DOHH2 (cell line): Measurements from ENCODE around the gene OR52E6.

Experiments
- H3F3A ChIP-seq: fragments of 200-600 bp; sonication (generic), shearing (Covaris generic); 2 replicates; pipeline ENCODE4 v1.6.0; 2016; ENCODE audit warnings: antibody characterized with exemption, mild to moderate bottlenecking; ENCODE audit not compliant: control insufficient read depth, insufficient read depth
- H3K27ac ChIP-seq: fragments of 200-600 bp; sonication (generic); 2 replicates; pipeline ENCODE4 v1.5.1; 2014; ENCODE audit warnings: low read depth, mild to moderate bottlenecking, low read length, moderate library complexity
- H3K27me3 ChIP-seq: fragments of 200-600 bp; sonication (generic); 2 replicates; pipeline ENCODE4 v1.6.1; 2014; ENCODE audit warnings: mild to moderate bottlenecking, low read length, mixed read lengths; ENCODE audit not compliant: control insufficient read depth
- H3K36me3 ChIP-seq: fragments of 200-600 bp; sonication (generic); 2 replicates; pipeline ENCODE4 v1.6.1; 2014; ENCODE audit warnings: mild to moderate bottlenecking, low read length, moderate library complexity, mixed read lengths; ENCODE audit not compliant: control insufficient read depth
- H3K4me1 ChIP-seq: fragments of 200-600 bp; sonication (generic); 2 replicates; pipeline ENCODE4 v1.6.1; 2014; ENCODE audit warnings: mild to moderate bottlenecking, low read length, mixed read lengths; ENCODE audit not compliant: control insufficient read depth
- H3K4me2 ChIP-seq: fragments of 200-600 bp; sonication (generic); 2 replicates; pipeline ENCODE4 v1.6.0; 2014; ENCODE audit warnings: mild to moderate bottlenecking, low read length, moderate library complexity
- H3K4me3 ChIP-seq: fragments of 200-600 bp; sonication (generic); 2 replicates; pipeline ENCODE4 v1.5.1; 2014; ENCODE audit warnings: mild to moderate bottlenecking, low read length, mixed read lengths
- H3K79me2 ChIP-seq: fragments of 200-600 bp; sonication (generic); 2 replicates; pipeline ENCODE4 v1.6.1; 2014; ENCODE audit warnings: mild to moderate bottlenecking, low read length, mixed read lengths; ENCODE audit not compliant: control insufficient read depth
- H3K9me2 ChIP-seq: fragments of 200-600 bp; sonication (generic); replicated peaks from 2 replicates; pipeline ENCODE4 v1.6.1; 2014; ENCODE audit warnings: mild to moderate bottlenecking, low read length, mixed read lengths; ENCODE audit not compliant: control insufficient read depth
- H3K9me3 ChIP-seq: fragments of 200-600 bp; sonication (generic); 2 replicates; pipeline ENCODE4 v1.6.1; 2014; ENCODE audit warnings: antibody characterized with exemption, low read length, mixed read lengths; ENCODE audit not compliant: control insufficient read depth, insufficient read depth
- H4K20me1 ChIP-seq: fragments of 200-600 bp; sonication (generic); 2 replicates; pipeline ENCODE4 v1.6.0; 2014; ENCODE audit warnings: low read depth, mild to moderate bottlenecking, antibody characterized with exemption, low read length, moderate library complexity; ENCODE audit not compliant: control insufficient read depth, insufficient read depth
- EZH2phosphoT487 ChIP-seq: fragments of 200-600 bp; sonication (generic); IDR thresholded peaks from 2 replicates; pipeline ENCODE4 v1.6.1; 2017; ENCODE audit warnings: borderline replicate concordance, mild to moderate bottlenecking, antibody characterized with exemption, low read length, moderate library complexity, mixed read lengths
- TF ChIP-seq, protein P1 (sequence below): fragments of 200-600 bp; sonication (generic); IDR thresholded peaks from one replicate; pipeline ENCODE4 v1.5.1; 2014; ENCODE audit warnings: antibody characterized with exemption, mild to moderate bottlenecking, low read depth, low read length; ENCODE audit not compliant: poor library complexity, severe bottlenecking

The OR52E6 gene

GRCh38 chr11:5847711-5848110 is 6.0 kb upstream of the OR52E6 start:
- H4K20me1 ChIP-seq: no peaks in the 10 kb centered on the region
- no peaks in the 10 kb centered on the region for H3K36me3 ChIP-seq
- H3K9me2 ChIP-seq: no peaks in the 10 kb centered on the region; the same call in 1 of the 2 replicates
- H3K27ac ChIP-seq: no peak overlapping the region
- H3F3A ChIP-seq: no peaks in the 10 kb centered on the region
- no peak overlapping the region for H3K4me2 ChIP-seq
- no peaks in the 10 kb centered on the region for H3K27me3 ChIP-seq
- H3K9me3 ChIP-seq: no peaks in the 10 kb centered on the region
- TF ChIP-seq, protein P1, sequence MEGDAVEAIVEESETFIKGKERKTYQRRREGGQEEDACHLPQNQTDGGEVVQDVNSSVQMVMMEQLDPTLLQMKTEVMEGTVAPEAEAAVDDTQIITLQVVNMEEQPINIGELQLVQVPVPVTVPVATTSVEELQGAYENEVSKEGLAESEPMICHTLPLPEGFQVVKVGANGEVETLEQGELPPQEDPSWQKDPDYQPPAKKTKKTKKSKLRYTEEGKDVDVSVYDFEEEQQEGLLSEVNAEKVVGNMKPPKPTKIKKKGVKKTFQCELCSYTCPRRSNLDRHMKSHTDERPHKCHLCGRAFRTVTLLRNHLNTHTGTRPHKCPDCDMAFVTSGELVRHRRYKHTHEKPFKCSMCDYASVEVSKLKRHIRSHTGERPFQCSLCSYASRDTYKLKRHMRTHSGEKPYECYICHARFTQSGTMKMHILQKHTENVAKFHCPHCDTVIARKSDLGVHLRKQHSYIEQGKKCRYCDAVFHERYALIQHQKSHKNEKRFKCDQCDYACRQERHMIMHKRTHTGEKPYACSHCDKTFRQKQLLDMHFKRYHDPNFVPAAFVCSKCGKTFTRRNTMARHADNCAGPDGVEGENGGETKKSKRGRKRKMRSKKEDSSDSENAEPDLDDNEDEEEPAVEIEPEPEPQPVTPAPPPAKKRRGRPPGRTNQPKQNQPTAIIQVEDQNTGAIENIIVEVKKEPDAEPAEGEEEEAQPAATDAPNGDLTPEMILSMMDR: no peak
- TF ChIP-seq EZH2phosphoT487: no peak
- no peaks in the 10 kb centered on the region for H3K79me2 ChIP-seq
- no peaks in the 10 kb centered on the region for H3K4me1 ChIP-seq
- no peak overlapping the region for H3K4me3 ChIP-seq

GRCh38 chr11:5846701-5847100 is 5.0 kb upstream of the OR52E6 start:
- H4K20me1 ChIP-seq: no peaks in the 10 kb centered on the region
- H3K4me1 ChIP-seq: no peaks in the 10 kb centered on the region
- H3F3A ChIP-seq: no peaks in the 10 kb centered on the region
- H3K9me3 ChIP-seq: no peaks in the 10 kb centered on the region
- H3K27me3 ChIP-seq: no peaks in the 10 kb centered on the region
- H3K79me2 ChIP-seq: no peaks in the 10 kb centered on the region
- H3K27ac ChIP-seq: no peak overlapping the region
- no peak overlapping the region for H3K4me2 ChIP-seq
- H3K36me3 ChIP-seq: no peaks in the 10 kb centered on the region
- no peak overlapping the region for H3K4me3 ChIP-seq
- H3K9me2 ChIP-seq: no peaks in the 10 kb centered on the region; the same call in 1 of the 2 replicates
- TF ChIP-seq, protein P1: no peak
- no peak for TF ChIP-seq EZH2phosphoT487

DNA sequence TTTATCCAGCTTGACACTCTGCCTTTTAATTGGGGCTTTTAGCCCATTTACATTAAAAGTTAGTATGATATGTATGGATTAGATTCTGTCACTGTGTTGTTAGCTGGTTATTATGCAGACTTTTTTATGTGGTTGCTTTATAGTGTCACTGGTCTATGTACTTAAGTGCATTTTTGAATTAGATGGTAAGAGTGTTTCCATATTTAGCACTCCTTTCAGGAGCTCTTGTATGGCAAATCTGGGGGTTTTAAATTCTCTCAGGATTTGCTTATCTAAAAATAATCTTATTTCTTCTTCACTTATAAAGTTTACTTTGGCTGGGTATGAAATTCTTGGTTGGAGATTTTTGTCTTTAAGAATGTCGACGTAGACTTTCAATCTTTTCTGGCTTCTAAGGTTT is 4.0 kb downstream of the OR52E6 start:
- no peaks in the 10 kb centered on the region for H3K9me3 ChIP-seq
- no peak overlapping the region for H3K27ac ChIP-seq
- no peaks in the 10 kb centered on the region; the same call in 1 of the 2 replicates for H3K9me2 ChIP-seq
- H3K4me1 ChIP-seq: no peaks in the 10 kb centered on the region
- no peaks in the 10 kb centered on the region for H3K27me3 ChIP-seq
- H3K79me2 ChIP-seq: no peaks in the 10 kb centered on the region
- no peaks in the 10 kb centered on the region for H3K36me3 ChIP-seq
- no peaks in the 10 kb centered on the region for H3F3A ChIP-seq
- no peak overlapping the region for H3K4me2 ChIP-seq
- H3K4me3 ChIP-seq: no peak overlapping the region
- no peak for TF ChIP-seq EZH2phosphoT487
- TF ChIP-seq, protein P1: no peak
- H4K20me1 ChIP-seq: no peaks in the 10 kb centered on the region

DNA sequence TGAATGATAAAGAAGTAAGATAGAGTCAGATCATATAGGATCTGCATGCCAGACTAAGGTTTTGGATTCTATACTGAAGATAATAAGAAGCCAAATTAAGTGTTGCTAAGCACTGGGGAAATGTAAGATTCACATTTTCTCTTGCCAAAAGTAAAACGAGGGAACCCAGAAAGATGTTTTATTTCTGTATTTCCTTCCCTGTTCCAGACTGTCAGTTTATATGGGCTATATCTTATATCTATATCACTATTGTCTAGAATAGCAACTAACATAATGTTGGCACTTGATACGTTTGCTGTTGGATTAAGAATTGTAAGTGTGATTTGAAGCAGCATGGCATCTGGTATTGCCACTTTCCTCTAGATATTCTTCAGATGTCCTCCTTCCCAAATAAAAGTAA is 8.3 kb downstream of the OR52E6 start:
- TF ChIP-seq EZH2phosphoT487: no peak
- TF ChIP-seq, protein P1: no peak
- Histone ChIP-seq H3K79me2 (no peaks in the 10 kb centered on the region), H3K4me1 (no peaks in the 10 kb centered on the region), H4K20me1 (no peaks in the 10 kb centered on the region), H3K4me3 (no peak overlapping the region), H3K36me3 (no peaks in the 10 kb centered on the region), H3K27ac (no peak overlapping the region), H3F3A (no peaks in the 10 kb centered on the region), H3K9me2 (no peaks in the 10 kb centered on the region), H3K9me3 (no peaks in the 10 kb centered on the region), H3K27me3 (no peaks in the 10 kb centered on the region), H3K4me2 (no peak overlapping the region)
